BJ (cell line): Measurements from ENCODE around the gene ARPC5L. TPM values are rescaled to one million over a fixed set of nuclear protein-coding genes. Genes with fewer than 3 reads are reported as not detected.

ENCODE experiments used
- CTCF ChIA-PET: fragments of 350-600 bp; formaldehyde crosslinking; extraction: SDS; loops from one replicate; lab custom pipeline; 2021; ENCODE audit warnings: antibody characterized with exemption, inconsistent platforms; lab: Yijun Ruan, JAX
- POLR2A ChIA-PET: fragments of 300-600 bp; sonication (Branson Sonifier 250); formaldehyde crosslinking; extraction: SDS; loops from one replicate; lab custom pipeline; 2021; ENCODE audit warnings: antibody characterized with exemption; lab: Charles Lee
- DNase-seq: peaks from one replicate; pipeline ENCODE4 v3.0.0-alpha.2; 2011; ENCODE audit warnings: low read depth
- H3K27me3 ChIP-seq: 2 replicates; pipeline ENCODE4 v1.6.0; 2011; ENCODE audit warnings: low read length; ENCODE audit not compliant: control insufficient read depth, insufficient read depth
- H3K36me3 ChIP-seq: 2 replicates; pipeline ENCODE4 v1.5.1; 2011; ENCODE audit warnings: low read length; ENCODE audit not compliant: control insufficient read depth, insufficient read depth
- H3K4me3 ChIP-seq: 2 replicates; pipeline ENCODE4 v1.5.1; 2011; ENCODE audit warnings: low read depth, mild to moderate bottlenecking, control low read depth, low read length
- polyA plus RNA-seq: library from polyadenylated mRNA; depleted of rRNA; stranded (reverse); fragments of >200 nt; gene quantifications from 2 replicates; pipeline ENCODE4 v1.2.3, GENCODE V29; 2011
- TF ChIP-seq, protein P1 (sequence below): IDR thresholded peaks from 2 replicates; pipeline ENCODE4 v1.5.1; 2011; ENCODE audit warnings: low read depth, mild to moderate bottlenecking, control low read depth, inconsistent platforms, low read length, moderate library complexity; ENCODE audit not compliant: insufficient read depth

ARPC5L gene
- polyA plus RNA-seq, 1 experiment = 34.0 TPM

DNA sequence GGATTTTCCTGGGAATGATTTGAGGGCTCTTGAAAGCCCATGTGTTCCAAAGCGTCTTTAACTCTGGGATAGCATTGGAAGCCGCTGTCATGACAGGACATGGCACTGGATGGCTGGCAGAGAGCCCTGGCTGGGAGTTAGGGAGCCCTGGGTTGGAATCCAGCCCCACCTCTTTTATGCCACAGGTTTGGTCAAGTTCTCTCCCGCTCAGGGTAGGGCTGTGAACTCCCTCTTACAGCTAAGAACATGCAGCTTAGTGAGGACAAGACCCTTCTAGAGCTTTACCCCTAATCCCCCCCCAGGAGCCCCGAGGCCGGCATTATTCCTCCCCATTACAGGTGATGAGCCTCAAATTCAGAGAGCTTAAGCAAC lies 47.8 kb upstream of the ARPC5L start:
- no peak for DNase-seq
- H3K4me3 ChIP-seq = no peak overlapping the region
- POLR2A ChIA-PET = no interaction called here
- CTCF ChIA-PET = interaction anchor here (1.0 to 5.4 kb wide), 6 partner anchors 20 to 60 kb away, joined by 3 to 46 read pairs (median 4); partner anchors contain the start of gene WDR38
- no peaks in the 10 kb centered on the region for H3K27me3 ChIP-seq
- TF ChIP-seq, protein P1, sequence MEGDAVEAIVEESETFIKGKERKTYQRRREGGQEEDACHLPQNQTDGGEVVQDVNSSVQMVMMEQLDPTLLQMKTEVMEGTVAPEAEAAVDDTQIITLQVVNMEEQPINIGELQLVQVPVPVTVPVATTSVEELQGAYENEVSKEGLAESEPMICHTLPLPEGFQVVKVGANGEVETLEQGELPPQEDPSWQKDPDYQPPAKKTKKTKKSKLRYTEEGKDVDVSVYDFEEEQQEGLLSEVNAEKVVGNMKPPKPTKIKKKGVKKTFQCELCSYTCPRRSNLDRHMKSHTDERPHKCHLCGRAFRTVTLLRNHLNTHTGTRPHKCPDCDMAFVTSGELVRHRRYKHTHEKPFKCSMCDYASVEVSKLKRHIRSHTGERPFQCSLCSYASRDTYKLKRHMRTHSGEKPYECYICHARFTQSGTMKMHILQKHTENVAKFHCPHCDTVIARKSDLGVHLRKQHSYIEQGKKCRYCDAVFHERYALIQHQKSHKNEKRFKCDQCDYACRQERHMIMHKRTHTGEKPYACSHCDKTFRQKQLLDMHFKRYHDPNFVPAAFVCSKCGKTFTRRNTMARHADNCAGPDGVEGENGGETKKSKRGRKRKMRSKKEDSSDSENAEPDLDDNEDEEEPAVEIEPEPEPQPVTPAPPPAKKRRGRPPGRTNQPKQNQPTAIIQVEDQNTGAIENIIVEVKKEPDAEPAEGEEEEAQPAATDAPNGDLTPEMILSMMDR = no peak
- no peaks in the 10 kb centered on the region for H3K36me3 ChIP-seq

DNA sequence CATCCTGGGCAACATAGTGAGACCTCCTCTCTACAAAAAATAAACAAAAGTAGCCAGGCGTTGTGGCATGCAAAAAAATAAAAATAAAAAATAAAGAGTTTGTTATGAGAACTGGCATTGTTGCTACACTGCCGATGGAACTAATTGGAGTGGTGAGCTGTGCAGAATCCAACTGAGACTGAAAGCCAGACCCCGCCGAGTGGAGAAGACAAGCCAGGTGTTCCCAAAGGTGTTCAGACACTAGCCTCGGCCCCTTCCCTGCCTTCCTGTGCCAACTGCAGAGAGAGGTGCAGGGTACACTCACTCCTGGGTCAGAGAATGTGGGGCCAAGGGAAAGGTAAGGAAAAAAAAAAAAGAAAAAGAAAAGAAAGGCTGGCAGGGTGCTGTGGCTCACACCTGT lies 46.3 kb upstream of the ARPC5L start:
- H3K27me3 ChIP-seq = no peaks in the 10 kb centered on the region
- no peak overlapping the region for H3K4me3 ChIP-seq
- DNase-seq = no peak
- POLR2A ChIA-PET = interaction anchor here (0.6 kb wide), 1 partner anchor 535 kb away, joined by 15 read pairs; no protein-coding TSS in a partner anchor
- CTCF ChIA-PET = interaction anchor here (0.9 to 1.9 kb wide), 2 partner anchors 26 to 41 kb away, joined by 3 to 4 read pairs; no protein-coding TSS in a partner anchor
- TF ChIP-seq, protein P1 = no peak
- H3K36me3 ChIP-seq = no peaks in the 10 kb centered on the region

DNA sequence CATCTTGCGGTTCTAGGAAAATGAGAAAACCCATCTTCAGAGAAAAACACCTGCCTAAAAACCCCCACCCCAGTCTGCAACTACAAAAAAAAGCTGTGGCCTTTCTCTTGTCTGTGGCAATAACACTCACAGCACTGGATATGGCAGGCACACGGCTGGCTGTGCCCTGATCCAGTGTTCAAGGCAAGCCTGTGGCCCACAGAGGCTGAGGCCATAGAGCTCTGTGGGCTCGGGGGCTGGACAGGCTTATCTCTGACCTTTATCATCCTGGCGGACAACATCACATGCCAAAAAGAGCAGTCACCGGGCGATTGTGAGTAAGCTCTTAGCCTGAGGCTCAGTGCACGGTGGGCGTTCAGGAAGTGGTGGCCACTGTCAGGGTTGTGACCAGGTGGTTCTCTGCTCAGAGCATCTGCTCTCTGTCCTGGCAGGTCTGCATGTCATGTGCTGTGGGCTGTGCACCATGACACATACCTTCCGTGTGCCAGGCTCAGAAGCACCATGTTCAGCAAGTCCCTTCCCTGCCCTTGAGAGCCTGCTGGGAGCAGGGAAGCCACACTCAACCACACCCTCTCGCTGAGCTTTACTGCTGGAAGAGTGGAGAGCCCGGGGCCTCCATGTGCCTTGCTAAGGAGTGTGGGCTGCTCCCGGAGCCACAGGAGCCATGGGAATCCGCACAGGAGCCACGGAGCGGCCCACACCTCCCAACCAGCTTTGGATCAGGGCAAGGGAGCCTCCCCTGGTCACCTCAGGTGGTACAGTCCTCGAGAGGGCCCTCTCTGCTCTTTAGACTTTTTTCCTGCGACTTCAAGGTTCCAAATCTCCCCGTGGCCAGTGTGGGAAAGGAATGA lies 43.3 kb upstream of the ARPC5L start:
- H3K27me3 ChIP-seq = no peaks in the 10 kb centered on the region
- ChIA-PET CTCF (interaction anchor here (1.0 to 2.3 kb wide), 5 partner anchors 13 to 46 kb away, joined by 5 to 15 read pairs (median 9); partner anchors contain the start of genes OLFML2A and WDR38), POLR2A (no interaction called here)
- H3K36me3 ChIP-seq = no peaks in the 10 kb centered on the region
- DNase-seq = no peak
- TF ChIP-seq, protein P1 = no peak
- H3K4me3 ChIP-seq = no peak overlapping the region

DNA sequence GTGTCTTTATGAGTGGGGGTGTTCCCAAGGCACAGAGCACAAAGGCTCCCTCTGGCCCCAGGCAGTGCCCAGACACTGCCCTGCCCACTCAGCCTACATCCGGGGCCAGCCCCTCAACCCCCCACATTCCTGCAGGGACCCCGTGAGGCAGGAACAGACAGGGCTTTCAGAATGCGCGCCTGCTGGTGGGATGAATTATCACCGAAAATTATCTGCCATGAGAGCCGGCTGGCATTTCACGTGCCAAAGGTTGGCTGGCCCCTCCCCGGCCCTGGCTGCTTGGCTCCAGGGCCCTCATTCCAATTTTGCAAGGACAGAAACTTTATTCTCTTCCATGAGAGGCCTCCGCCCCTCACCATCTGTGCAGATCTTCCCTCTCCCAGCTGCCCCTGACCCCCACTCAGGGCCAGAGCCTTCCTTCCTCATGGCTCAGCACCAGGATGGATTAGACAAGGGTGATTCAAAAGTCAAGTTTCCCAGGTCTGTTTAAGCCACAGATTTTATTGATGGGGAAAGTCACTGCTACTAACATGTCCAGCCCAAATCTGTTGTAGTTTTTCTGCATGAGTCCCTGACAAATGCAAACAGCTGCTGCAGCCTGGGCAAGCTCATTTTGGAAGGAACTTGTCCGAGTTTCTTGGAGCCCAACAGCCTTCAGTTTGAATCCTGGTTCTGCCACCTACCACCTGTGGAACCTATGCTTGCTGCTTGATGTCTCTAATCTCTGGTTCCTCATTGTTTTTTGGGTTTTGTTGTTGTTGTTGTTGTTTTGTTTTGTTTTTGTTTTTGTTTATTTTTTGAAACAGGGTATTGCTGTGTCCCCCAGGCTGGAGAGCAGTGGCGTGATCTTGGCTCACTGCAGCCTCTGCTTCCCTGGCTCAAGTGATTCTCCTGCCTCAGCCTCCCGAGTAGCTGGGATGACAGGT lies 41.0 kb upstream of the ARPC5L start:
- TF ChIP-seq, protein P1 = no peak
- Histone ChIP-seq H3K36me3 (no peaks in the 10 kb centered on the region), H3K4me3 (no peak overlapping the region), H3K27me3 (no peaks in the 10 kb centered on the region)
- CTCF ChIA-PET = interaction anchor here (1.3 kb wide), 1 partner anchor 19 kb away, joined by 3 read pairs; no protein-coding TSS in a partner anchor
- POLR2A ChIA-PET = no interaction called here
- no peak for DNase-seq
